ENCODE data around the gene MRPL16.
A peak's percentile ranks its signal among the peaks of the same experiment; 100 is the strongest.
"Not testable (repeated sequence)": the region's sequence is repeated elsewhere in the genome, so short reads cannot be mapped to it uniquely, and the experiment has no call there.

Gene MRPL16

GRCh38 chr11:59807047-59807610, 3.4 kb downstream of the MRPL16 start:
- DNase-seq, result no peak

- no peak for DNase-seq
These were observed 6.5 kb downstream of the MRPL16 start for GRCh38 chr11:59804061-59804460.

GRCh38 chr11:59802639-59803176, 7.9 kb downstream of the MRPL16 start:
- DNase-seq, result no peak

GRCh38 chr11:59801981-59802638, 8.5 kb downstream of the MRPL16 start:
- DNase-seq, result no peak

GRCh38 chr11:59801160-59801706, 9.3 kb downstream of the MRPL16 start:
- no peak for DNase-seq

GRCh38 chr11:59800390-59801025, 10.1 kb downstream of the MRPL16 start:
- DNase-seq, result no peak

GRCh38 chr11:59794417-59794816, 16.2 kb downstream of the MRPL16 start:
- DNase-seq, result no peak

GRCh38 chr11:59792507-59792906, 18.1 kb downstream of the MRPL16 start:
- DNase-seq, result no peak

- DNase-seq, result no peak
These were observed 18.9 kb downstream of the MRPL16 start for GRCh38 chr11:59791639-59792038.

- no peak for DNase-seq
These were observed 22.8 kb downstream of the MRPL16 start for GRCh38 chr11:59787816-59788215.

- DNase-seq, result no peak
These were observed 23.4 kb downstream of the MRPL16 start for GRCh38 chr11:59787255-59787588.

- no peak for DNase-seq
These were observed 24.8 kb downstream of the MRPL16 start for GRCh38 chr11:59785818-59786217.

- not testable (repeated sequence) for DNase-seq
These were observed 26.1 kb downstream of the MRPL16 start for GRCh38 chr11:59784441-59784840.

- DNase-seq, result peak; percentile 13
These were observed 26.9 kb downstream of the MRPL16 start for GRCh38 chr11:59783632-59784090.

- DNase-seq, result no peak
These were observed 28.5 kb downstream of the MRPL16 start for GRCh38 chr11:59782080-59782479.

- DNase-seq, result no peak
These were observed 31.1 kb downstream of the MRPL16 start for GRCh38 chr11:59779487-59779886.

GRCh38 chr11:59778122-59778521, 32.5 kb downstream of the MRPL16 start:
- no peak for DNase-seq

GRCh38 chr11:59777104-59777503, 33.5 kb downstream of the MRPL16 start:
- DNase-seq, result no peak

GRCh38 chr11:59776210-59777066, 34.1 kb downstream of the MRPL16 start:
- no peak for DNase-seq

- DNase-seq, result no peak
These were observed 37.5 kb downstream of the MRPL16 start for GRCh38 chr11:59773083-59773440.

GRCh38 chr11:59771605-59772004, 39.0 kb downstream of the MRPL16 start:
- no peak for DNase-seq

- DNase-seq, result no peak
These were observed 39.7 kb downstream of the MRPL16 start for GRCh38 chr11:59770869-59771268.

- no peak for DNase-seq
These were observed 40.3 kb downstream of the MRPL16 start for GRCh38 chr11:59770319-59770718.
